GM18909 (cell line): ENCODE measurements around the gene GPC1.

Experiments used
- ATAC-seq: cut with Tn5 transposase; IDR thresholded peaks from one replicate; pipeline ENCODE4 v1.9.1; 2021; ENCODE audit warnings: mild to moderate bottlenecking; ENCODE audit not compliant: unreplicated experiment, poor library complexity

Gene GPC1

GRCh38 chr2:240508832-240509545 lies 73.5 kb downstream of the GPC1 start:
- ATAC-seq = no peak

DNA sequence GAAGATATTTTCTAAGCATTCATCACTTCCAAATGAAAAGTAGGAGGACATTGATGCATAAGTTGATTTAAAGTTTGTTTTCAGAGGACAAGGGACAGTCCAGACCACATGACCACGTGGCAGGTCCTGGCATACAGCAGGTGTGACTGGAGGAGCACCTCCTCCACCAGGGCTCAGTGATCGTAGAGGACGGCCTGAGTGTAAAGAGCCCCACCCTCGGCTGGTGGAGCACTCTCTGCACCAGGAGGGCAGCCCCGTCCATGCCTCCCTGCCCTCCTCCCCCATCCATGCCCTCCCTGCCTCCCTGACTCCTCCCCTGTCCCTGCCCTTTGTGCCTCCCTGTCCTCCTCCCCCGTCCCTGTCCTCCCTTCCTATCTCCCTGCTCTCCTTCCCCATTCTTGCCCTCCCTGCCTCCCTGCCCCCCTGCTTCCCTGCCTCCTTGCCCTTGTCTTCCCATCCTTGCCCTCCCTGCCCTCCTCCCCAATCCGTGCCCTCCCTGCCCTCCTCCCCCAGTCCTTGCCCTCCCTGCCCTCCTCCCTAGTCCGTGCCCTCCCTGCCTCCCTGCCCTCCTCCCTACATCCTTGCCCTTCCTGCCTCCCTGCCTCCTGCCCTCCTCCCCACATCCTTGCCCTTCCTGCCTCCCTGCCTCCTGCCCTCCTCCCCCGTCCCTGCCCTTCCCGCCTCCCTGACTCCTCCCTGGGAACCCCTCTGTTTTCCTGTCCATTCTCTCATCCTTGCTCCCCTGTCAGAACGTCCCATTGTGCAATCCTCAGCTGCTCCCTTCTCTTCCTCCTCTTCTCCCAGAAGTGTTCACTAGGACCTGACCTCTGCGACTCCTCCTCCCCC lies 74.4 kb downstream of the GPC1 start:
- ATAC-seq = no peak

DNA sequence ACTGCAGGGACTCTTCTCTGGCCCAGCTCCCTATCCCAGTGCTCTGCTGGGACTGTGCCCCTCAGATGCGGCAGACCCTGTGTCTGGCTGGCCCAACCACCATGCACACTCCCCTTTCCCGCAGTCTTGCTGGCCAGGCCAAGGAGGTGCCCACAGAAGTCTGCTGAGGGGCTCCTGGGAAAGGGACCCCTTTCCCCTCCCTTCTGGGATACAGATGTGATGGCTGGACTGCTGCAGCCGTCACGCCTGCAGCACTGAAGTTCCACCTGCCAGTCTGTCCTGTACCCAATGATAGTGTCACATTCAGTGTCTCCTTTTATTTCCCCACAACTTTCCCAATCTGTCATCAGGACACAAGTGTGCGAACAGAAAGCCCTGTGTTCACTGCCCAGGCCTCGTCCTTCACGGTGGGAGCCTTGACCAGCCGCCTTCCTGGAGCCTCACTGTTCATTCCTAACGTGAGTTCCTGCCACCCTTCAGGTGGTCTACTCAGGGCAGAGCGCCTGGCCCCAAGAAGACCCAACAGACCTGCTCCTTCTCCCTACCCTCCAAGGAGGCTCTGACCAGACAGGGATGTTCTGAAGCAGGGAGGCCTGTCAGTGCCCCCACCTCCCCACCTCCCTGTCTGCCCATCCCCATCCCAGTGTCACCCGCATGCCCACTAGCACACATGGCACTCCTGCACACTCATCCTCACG lies 75.2 kb downstream of the GPC1 start:
- ATAC-seq = no peak

DNA sequence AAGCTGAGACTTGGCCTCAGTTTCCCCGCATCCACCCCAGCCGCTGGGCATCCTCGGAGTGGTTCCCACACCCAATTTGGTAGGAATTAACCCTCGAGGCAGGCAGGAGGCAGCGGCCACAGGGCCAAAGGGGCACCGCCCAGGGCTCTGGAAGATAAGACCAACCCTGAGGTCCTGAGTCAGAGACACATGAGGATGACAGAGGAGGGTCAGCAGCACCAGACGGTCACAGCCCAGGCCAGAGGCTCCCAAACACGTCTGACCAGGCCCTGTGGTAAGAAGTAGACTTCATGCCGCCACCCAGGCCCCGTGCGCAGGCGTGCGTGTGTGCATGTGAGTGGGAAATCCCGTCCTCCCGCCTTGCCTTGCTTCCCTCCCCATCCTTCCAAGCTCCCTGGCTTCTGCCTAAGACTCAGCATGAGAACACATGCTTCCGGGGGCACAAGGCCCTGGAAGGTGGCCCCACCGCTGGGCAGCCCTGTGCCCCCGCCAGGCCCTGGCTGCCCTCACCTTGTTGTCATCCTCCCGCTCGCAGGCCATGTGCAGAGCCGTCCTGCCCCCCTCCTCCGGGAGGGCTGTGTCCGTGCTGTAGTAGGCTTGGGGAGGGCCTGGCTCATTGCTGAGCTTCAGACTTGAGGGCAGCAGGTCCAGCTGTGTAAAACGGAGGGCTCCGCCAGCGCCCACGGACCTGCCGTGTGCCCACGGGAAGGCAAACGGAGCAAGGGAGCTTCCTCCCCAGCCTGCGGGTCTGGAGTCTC lies 76.1 kb downstream of the GPC1 start:
- ATAC-seq = no peak

- no peak for ATAC-seq
Observed at GRCh38 chr2:240512109-240512485, 76.6 kb downstream of the GPC1 start.

DNA sequence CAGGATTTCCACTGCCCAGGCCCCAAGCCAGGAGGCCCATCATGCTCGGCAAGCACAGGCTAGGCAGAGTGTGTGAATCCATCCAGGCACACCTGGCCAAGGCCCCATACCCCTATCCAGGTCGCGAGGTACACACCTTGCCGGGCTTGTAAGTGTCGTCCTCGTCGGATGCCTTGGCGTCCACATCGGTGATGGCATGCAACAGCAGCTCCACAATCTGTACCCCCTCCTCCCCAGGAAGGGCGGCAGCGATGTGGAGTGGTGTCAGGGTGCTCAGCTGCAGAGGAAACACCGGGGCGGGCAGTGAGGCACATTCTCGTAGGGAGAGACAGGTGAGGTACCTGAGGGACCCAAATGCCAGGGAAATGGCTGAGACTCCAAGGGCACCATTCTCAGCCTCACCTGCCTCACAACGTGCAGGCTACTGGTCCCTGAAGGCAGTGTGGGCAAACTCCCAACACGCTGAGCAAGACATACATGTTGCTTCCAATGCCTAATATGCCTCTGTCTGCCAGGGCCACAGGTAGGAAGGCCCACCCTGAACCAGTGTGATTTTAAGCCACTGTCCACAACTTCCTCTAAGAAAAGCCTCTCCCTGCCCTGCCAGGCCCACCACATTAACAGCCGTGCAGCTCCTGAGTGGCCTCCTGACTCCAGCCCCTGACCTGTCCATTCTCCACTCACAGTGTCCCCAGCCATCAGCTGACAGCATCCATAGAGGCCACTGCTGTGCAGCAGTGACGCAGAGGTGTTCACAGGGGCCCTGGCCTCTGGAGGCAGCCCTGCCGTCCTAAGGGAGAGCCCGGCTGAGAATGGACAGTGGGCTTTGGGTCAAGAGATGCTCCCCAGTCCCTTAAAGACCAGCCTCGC lies 77.4 kb downstream of the GPC1 start:
- no peak for ATAC-seq

GRCh38 chr2:240513549-240514287 lies 78.3 kb downstream of the GPC1 start:
- ATAC-seq = peak; percentile 94

- no peak for ATAC-seq
Observed at GRCh38 chr2:240514631-240515030, 79.2 kb downstream of the GPC1 start.

GRCh38 chr2:240517342-240517741 lies 81.9 kb downstream of the GPC1 start:
- ATAC-seq = no peak
